NOMO-1 (cell line): ENCODE results near the gene RELB.
"Not testable (repeated sequence)": the region's sequence is repeated elsewhere in the genome, so short reads cannot be mapped to it uniquely, and the experiment has no call there.

ENCODE experiments used
- DNase-seq, 2 experiments: peaks; one replicate each; lab custom pipeline; 2025; ENCODE audit not compliant: unreplicated experiment in 2 of 2; lab: John Stamatoyannopoulos, UW

The RELB gene

DNA sequence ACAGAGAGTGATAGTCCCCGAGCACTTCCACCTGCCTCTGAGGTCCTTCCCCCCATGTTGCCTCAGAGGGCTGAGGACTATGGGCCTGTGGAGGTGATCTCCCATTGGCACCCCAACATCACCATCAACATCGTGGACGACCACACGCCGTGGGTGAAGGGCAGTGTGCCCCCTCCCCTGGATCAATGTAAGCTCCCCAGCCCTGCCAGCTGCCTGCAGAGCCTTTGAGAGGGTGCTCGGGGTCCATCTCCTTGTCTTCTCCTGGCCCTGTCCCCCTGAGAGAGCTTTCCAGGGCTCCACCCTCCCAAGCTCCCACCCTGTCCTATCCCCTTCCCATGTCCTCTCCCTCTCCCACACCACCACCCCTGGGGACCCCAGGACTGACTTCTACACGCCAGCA lies 14.9 kb upstream of the RELB start:
- DNase-seq, result no peak

DNA sequence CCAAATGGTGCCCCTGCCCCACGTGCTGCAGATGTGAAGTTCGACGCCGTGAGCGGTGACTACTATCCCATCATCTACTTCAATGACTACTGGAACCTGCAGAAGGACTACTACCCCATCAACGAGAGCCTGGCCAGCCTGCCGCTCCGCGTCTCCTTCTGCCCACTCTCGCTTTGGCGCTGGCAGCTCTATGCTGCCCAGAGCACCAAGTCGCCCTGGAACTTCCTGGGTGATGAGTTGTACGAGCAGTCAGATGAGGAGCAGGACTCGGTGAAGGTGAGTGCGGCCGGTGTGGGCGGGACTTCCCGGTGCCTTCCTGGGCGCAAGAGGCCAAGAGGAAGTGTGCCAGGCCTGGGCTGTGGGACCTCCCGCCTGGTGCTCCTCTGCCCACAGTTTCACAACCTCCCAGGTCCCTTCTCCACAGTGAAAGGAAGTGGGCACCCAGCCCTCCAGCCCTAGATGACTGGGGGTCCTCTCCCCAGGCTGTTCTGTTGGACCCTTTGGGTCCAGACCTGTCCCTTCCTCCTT lies 14.1 kb upstream of the RELB start:
- no peak for DNase-seq

DNA sequence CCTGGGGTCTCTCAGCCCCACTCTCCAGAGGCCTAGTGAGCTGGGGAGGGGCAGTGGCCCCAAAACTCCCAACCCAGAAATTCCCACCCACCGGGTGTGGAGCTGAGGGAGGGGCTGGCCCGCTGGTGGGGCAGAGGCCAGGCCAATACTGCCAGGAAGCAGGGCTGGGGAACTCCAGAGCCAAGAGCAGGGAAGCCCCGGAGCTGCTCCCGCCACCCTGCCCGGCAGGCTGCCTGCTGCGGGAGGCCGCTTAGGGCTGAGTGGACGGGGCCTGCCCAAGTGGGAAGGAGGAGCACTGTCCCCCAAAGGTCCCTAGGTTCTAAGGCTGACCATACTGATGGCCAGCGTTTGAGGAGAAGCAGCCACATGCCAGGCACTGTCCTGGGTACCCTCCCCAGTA lies 13.0 kb upstream of the RELB start:
- no peak for DNase-seq

DNA sequence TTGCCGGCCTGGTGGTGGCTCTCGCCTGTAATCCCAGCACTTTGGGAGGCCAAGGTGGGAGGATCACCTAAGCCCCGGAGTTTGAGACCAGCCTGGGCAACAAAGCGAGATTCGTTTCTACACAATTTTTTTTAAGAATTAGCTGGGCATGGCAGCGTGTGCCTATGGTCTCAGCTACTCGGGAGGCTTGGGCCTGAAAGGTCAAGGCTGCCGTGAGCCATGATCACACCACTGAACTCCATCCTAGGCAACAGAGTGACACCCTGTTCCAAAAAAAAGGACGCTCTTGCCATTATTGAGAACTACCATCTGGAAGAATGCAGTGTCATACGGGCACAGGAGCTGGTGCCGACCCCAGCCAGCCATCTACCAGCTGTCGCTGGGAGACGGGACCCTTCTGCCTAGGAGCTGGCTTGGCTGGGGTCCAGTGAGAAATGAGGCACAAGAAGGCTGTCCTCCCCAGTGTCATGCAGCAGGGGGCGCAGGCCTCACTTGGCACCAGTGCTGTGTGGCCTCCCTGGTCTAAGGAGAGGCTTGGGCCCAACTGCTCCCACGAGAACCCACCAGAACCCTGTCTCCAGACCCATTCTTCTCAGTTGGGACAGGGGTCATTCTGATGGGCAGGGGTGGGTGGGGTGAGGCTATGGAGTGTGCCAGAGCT lies 12.2 kb upstream of the RELB start:
- peak; percentile 19 to 33 for DNase-seq

DNA sequence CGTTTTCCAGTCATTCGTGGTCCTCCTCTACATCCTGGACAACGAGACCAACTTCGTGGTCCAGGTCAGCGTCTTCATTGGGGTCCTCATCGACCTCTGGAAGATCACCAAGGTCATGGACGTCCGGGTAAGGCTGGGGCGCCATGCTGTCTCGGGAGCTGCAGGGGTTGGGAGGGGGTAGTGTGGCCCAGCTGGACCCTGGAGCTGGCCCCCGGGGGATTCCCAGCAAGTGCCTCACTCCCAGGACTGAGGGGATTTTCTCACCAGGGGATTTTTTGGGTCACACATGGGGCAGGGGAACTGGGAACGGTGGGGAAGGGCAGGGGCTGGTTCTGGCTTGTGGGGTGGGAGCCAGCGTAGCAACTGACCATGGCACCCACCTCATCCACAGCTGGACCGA lies 10.8 kb upstream of the RELB start:
- DNase-seq, result no peak

DNA sequence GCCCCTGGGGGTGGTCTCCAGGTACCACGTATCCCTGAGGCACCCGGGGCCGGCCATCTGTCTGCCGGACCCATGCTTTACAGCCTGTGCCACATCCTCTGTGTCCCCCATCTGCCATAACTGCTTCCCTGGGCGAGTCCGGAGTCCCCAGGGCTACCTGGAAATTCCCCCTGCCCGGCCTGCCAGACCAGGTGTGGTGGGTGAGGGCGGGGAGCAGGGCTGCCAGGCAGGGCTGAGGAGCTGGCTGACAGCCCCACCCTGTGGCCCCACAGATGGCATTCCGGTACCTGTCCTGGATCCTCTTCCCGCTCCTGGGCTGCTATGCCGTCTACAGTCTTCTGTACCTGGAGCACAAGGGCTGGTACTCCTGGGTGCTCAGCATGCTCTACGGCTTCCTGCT lies 10.3 kb upstream of the RELB start:
- no peak for DNase-seq

DNA sequence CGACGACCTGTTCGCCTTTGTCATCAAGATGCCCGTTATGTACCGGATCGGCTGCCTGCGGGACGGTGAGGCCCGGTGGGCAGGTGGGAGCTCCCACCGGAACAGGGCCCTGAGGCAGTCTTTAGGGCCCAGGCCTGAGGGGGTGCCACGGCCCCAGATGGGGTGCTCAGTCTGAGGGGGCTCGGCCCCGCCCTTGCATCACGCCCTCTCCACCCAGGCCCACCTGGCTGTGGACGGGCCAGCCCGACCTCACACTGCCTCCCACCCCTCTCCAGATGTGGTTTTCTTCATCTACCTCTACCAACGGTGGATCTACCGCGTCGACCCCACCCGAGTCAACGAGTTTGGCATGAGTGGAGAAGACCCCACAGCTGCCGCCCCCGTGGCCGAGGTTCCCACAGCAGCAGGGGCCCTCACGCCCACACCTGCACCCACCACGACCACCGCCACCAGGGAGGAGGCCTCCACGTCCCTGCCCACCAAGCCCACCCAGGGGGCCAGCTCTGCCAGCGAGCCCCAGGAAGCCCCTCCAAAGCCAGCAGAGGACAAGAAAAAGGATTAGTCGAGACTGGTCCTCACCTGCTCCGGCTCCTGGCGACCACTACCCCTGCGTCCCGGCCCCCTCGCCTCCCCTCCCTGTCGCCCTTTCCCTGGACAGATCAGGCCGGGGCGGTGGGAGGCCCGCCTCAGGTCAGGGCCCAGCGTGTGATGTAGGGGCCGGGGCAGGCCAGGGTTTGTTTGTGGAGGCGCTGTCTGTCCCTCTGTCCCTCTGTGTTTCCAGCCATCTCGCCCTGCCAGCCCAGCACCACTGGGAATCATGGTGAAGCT lies 8.7 kb upstream of the RELB start:
- no peak for DNase-seq

DNA sequence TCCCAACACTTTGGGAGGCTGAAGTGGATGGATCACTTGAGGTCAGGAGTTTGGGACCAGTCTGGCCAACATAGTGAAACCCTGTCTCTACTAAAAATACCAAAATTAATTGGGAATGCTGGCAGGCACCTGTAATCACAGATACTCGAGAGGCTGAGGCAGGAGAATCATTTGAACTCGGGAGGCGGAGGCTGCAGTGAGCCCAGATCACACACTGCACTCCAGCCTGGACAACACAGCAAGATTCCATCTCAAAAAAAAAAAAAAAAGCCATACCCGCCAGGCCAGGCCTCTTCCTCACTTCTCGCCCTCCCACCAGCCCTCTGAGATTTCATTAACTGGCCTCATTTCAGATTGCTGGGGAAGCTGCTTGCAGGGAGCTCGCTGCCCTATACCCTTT lies 7.7 kb upstream of the RELB start:
- DNase-seq, result no peak

DNA sequence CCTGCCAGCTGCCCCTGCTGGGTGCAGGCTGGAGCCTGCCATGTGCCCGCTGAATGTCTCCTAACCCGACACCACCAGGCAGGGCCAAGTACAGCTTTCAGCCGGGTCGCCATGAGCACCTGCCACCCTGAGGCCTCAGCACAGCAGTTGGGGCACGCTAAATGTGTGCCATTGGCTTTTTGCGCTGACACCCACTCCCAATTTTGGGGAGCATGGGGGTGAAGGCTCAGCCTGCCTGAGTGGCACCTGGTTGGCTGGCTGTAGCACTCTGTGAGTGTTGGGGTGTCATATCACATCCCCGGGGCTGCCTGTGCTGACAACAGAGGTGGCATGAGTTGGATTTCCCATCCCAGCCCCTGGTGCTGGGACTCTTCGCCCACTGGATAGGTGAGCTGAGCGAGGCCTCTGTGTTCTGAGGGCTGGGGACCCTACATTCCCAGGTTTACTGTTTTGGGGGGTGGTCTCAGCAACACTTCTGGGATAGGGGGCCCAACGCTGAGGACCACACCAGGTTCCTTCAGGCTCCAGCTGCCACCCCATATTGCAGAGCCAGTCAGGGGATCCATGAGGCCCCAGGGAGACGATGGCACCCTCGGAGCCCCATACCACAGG lies 7.2 kb upstream of the RELB start:
- no peak for DNase-seq

DNA sequence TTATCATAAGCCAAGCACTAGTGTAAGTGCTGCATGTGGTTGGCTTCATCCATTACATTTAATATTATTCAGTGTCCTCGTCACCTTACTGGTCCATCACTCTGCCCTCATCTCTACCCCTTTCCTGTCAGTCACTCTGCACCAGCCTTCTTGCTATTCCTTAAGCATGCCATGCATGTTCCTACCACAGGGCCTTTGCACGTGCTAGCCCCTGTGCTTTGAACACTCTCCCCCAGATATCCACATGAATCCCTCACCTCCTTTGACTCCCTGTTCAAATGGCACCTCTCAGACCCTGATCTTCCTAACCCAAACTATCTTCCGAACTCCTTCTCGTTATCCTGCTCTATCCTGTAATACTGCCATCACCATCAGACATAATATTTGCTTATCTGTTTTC lies 3.2 kb upstream of the RELB start:
- DNase-seq, result no peak

DNA sequence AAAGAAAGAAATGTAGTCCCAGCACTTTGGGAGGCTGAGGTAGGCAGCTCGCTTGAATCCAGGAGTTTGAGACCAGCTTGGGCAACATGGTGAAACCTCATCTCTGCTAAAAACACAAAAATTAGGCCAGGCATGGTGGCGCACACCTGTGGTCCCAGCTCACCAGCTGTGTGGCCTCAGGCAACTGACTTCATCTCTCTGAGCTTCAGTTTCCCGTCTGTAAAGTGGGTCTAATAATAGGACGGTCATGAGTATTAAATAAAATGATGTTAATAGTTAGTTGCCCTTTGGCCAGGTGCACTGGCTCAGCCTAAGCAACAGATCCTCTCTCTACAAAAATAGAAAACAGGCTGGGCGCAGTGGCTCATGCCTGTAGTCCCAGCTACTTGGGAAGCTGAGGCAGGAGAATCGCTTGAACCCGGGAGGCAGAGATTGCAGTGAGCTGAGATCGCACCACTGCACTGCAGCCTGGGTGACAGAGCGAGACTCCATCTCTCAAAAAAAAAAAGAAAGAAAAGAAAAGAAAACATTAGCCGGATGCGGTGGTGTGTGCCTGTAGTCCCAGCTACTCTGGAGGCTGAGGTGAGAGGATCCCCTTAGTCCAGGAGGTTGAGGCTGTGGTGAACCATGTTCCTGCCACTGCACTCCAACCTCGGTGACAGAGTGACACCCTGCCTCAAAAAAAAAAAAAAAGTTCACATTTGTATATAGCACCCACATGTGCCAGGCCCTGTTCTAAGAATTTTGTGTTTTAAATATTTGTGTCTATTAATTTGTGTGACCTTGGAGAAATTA lies 1.9 kb upstream of the RELB start:
- not testable (repeated sequence) for DNase-seq

DNA sequence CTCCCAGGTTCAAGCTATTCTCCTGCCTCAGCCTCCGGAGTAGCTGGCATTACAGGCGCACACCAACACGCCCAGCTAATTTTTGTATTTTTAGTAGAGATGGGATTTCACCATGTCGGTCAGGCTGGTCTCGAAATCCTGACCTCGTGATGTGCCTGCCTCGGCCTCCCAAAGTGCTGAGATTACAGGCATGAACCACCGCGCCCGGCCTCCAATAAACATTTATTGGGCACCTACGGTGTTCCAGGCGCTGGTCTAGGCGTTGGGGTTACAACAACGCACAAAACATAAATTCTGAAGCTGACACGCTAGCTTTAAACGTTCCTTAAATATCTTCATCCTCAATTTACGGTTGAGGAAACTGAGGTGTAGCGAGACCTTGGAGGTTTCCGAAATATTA lies 599 bp upstream of the RELB start:
- not testable (repeated sequence) for DNase-seq

DNA sequence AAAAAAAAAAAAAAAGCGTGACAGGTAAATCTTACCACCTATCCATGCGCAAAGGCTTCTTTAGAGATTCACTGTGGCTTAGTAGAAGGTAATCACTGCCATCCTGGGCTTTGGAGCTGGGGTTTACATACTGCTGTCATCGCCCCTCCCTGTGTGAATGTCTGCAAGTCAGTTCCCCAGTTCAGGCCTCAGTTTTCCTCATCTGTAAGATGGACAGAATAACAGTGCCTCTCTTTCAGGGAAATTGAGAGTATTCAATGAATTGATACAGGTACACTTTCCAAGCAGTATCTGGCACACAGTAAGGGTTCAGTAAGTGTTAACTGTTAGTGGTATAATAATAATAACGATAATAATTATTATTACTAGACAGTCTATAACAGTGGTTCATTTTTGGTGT lies 2.2 kb downstream of the RELB start:
- DNase-seq, result no peak

DNA sequence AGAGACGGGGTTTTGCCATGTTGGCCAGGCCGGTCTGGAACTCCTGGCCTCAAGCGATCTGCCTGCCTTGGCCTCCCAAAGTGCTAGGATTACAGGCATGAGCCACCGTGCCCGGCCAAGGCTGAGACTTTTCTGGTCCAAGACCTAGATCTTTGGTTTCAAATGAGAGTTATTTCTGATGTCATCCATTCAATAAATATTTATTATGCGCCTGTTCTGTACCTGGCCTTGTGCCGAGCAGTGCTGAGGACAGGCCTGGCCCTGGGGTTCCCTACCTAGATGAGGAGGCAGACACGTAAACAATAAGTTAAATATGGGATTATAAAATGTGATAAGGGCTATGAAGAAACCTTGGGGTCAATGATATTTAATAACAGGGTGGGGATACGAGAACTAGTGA lies 4.5 kb downstream of the RELB start:
- no peak for DNase-seq

DNA sequence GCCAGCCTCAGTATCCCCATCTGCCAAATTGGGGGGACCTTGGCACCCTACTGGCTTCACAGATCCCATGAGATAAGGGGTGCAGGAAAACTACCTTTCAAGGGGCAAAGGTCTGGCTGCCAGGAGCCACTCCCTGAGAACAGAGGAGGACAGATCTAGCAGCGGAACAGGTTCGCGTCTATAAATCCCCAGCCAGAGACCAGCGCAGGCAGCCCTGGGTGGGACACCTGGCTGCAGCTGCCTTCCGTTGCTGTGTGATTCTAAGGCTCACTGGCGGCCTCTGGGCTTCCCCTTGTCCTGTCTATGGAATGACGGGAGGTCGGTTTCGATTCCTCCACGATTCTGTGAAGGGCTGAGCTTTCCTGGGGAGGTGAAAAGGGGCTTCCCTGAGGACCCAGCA lies 7.3 kb downstream of the RELB start:
- DNase-seq, result no peak

DNA sequence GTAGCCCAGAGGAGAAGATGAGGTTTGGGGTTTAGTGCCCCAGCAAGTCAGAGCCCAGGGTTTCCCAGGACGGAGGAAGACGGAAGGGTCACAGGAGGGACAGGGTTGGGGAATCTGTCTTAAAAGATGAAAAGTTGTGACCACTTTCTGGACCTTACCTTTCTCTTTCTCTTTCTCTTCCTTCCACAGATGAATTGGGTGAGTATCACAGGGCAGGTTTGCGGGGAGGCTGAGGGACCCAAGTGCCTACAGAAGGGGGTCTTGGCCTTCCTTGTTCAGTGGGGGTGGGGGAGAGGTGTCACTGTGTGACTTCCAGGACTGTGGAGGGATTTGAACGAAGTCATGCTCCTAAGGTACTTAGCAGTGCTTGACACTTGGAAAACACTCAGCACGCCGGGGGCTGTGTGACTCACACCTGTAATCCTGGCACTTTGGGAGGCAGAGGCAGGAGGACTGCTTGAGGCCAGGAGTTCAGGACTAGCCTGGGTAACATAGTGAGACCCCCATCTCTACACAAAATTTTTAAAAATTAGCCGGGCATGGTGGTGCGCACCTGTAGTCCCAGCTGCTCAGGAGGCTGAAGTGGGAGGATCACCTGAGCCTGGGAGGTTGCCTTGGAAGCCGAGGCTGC lies 8.5 kb downstream of the RELB start:
- no peak for DNase-seq

DNA sequence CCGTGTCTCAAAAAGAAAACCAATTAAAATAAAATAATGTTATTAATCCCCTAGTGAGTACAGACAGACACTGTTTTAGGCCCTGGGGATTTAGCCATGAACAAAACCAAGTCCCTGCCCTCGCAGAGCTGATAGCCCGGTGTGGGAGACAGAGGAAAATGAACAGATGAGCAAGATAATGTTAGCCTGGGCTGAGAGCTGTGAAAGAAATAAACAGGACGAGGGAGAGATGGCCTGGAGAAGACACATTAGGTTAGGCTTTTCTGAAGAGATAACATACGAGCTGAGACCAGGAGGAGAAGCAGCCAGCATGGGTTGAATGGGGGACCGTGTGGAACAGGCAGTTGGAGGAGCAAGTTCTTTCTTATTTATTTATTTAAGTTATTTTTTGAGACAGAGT lies 9.0 kb downstream of the RELB start:
- DNase-seq, result no peak

DNA sequence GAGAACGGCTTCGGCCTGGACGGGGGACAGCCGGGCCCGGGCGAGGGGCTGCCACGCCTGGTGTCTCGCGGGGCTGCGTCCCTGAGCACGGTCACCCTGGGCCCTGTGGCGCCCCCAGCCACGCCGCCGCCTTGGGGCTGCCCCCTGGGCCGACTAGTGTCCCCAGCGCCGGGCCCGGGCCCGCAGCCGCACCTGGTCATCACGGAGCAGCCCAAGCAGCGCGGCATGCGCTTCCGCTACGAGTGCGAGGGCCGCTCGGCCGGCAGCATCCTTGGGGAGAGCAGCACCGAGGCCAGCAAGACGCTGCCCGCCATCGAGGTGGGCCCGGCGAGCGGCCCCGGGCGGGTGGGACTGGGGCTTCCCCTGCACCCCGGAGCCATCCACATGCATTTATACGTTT lies 10.7 kb downstream of the RELB start:
- DNase-seq, result no peak

DNA sequence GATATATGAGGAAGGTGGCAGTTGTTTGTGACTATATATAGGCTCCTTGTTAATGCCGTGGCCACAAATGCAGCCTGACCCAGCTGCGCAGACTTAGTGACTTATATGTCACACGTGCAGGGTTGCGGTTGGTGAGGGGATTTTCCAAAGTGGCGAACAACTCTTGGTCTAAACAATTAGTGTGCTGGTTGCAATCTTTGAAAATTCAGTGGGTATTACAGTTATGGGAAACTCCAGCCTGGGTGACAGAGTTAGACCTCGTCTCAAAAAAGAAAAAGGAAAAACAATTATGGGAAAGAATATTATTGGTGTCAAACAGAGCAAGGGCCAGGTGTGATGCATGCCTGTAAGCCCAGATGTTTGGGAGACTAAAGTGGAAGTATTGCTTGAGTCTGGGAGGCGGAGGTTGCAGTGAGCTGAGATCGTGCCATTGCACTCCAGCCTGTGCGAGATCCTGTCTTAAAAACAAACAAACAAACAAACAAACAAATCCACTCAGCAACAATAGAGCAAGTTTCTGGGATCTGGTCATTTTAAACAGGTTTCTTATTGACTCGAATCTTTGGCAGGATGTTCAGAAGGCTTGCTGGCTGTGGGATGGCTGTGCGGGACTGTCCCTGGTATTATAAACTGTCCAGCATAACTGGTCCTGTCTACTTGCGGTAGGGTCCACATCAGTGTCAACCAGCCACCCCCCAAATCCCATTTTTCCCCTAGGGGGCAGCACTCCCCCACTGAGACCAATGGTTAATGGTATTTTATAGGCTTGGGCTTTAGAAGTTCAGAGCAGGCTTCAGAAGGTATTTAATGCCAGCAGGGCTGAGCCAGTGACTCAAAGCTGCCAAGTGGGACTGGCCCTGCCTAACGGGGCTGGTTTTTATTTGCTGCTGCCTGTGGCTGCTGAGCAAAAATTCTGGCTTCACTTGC lies 15.4 kb downstream of the RELB start:
- peak; percentile 70 to 71 for DNase-seq

DNA sequence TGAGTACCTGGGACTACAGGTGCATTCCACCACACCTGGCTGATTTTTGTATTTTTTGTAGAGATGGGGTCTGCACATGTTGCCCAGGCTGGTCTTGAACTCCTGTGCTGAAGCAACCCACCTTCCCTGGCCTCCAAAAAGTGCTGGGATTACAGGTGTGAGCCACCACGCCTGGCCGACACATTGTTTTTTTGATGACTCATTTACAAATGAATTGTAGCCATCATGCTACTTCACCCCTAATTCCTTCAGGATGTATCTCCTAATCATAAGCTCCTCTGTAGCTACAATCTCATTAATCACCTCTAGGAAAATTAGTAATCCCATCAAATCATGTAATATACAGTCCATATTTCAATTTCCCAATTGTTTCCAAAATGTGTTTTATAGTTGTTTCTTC lies 17.9 kb downstream of the RELB start:
- no peak for DNase-seq
